HCT116 (cell line): Measurements from ENCODE around the gene OTULINL. TPM values are rescaled to one million over a fixed set of nuclear protein-coding genes. Genes with fewer than 3 reads are reported as not detected.

Source experiments
- ATAC-seq: fragments of 200-7000 bp; cut with Tn5 transposase; 2 replicates; pipeline ENCODE4 v1.9.1; 2020; ENCODE audit warnings: mild to moderate bottlenecking, moderate library complexity
- BruUV-seq: library from RNA; stranded (reverse); fragments of 400-500 nt; replicated peaks from 2 replicates; lab custom pipeline; 2021; lab: Mats Ljungman, UMichigan
- CTCF ChIA-PET: fragments of 300-600 bp; sonication (Branson Sonifier 250); formaldehyde crosslinking; loops from one replicate; lab custom pipeline; 2021; ENCODE audit warnings: antibody characterized with exemption; lab: Charles Lee
- POLR2A ChIA-PET: fragments of 300-600, 350-600 bp; sonication (Branson Sonifier 250); formaldehyde crosslinking; loops from one replicate; lab custom pipeline; 2021; ENCODE audit warnings: antibody characterized with exemption; lab: Charles Lee
- RAD21 ChIA-PET, 2 experiments: fragments of 300-600 bp; sonication (Branson Sonifier 250); formaldehyde crosslinking; loops; one replicate each; lab custom pipeline; 2023; ENCODE audit warnings: low total read pairs in 2 of 2; ENCODE audit not compliant: uncharacterized antibody in 2 of 2, unreplicated experiment in 2 of 2, low non-redundant PET in 1 of 2; lab: Charles Lee
- DNase-seq: peaks from one replicate; pipeline ENCODE4 v3.0.0-alpha.2; 2010; ENCODE audit warnings: low read depth, low spot score
- H2AFZ ChIP-seq: fragments of 200-600 bp; shearing (Covaris generic), sonication (generic); 2 replicates; pipeline ENCODE4 v1.6.1; 2017; ENCODE audit warnings: low read depth, mixed run types, mixed read lengths, antibody characterized with exemption, low read length; ENCODE audit not compliant: poor library complexity, severe bottlenecking
- H3K27ac ChIP-seq: 2 replicates; pipeline ENCODE4 v1.5.1; 2012; ENCODE audit warnings: low read depth, low read length
- H3K27me3 ChIP-seq: fragments of 200-600 bp; sonication (generic); 2 replicates; pipeline ENCODE4 v1.6.1; 2016; ENCODE audit warnings: mixed run types, low read length, mixed read lengths; ENCODE audit not compliant: insufficient read depth
- H3K36me3 ChIP-seq, 2 experiments: fragments of 200-500 bp in 1 of 2; fragments of 200-600 bp in 1 of 2; sonication (Bioruptor generic) in 1 of 2; sonication (generic) in 1 of 2; 2 replicates each; pipeline versions ENCODE4 v1.5.1 to v1.6.1; 2014 to 2016; ENCODE audit warnings: low read length in 2 of 2, inconsistent platforms in 1 of 2, mixed read lengths in 1 of 2, mixed run types in 1 of 2; ENCODE audit not compliant: insufficient read depth in 2 of 2, control insufficient read depth in 1 of 2
- H3K4me1 ChIP-seq, 2 experiments: fragments of 200-600 bp in 1 of 2; sonication (generic) in 1 of 2; 2 replicates each; pipeline versions ENCODE4 v1.5.1 to v1.6.1; 2012 to 2017; ENCODE audit warnings: low read length in 2 of 2, inconsistent platforms in 1 of 2, mild to moderate bottlenecking in 1 of 2, mixed read lengths in 1 of 2, mixed run types in 1 of 2, moderate library complexity in 1 of 2; ENCODE audit not compliant: insufficient read depth in 2 of 2, control insufficient read depth in 1 of 2
- H3K4me2 ChIP-seq: fragments of 200-600 bp; sonication (generic); 2 replicates; pipeline ENCODE4 v1.6.1; 2017; ENCODE audit warnings: mixed run types, low read length, mixed read lengths
- H3K4me3 ChIP-seq, 2 experiments: fragments of 200-600 bp in 1 of 2; sonication (generic) in 1 of 2; replicated peaks in 1 of 2; 2 replicates each; pipeline ENCODE4 v1.5.1; 2011 to 2016; ENCODE audit warnings: low read length in 2 of 2, control low read depth in 1 of 2, low read depth in 1 of 2, mild to moderate bottlenecking in 1 of 2, mixed read lengths in 1 of 2, mixed run types in 1 of 2
- H3K79me2 ChIP-seq: fragments of 200-600 bp; sonication (generic); 2 replicates; pipeline ENCODE4 v1.6.1; 2017; ENCODE audit warnings: mild to moderate bottlenecking, mixed run types, low read length, moderate library complexity, mixed read lengths; ENCODE audit not compliant: insufficient read depth
- H3K9ac ChIP-seq: fragments of 200-600 bp; sonication (generic); 2 replicates; pipeline ENCODE4 v1.6.1; 2016; ENCODE audit warnings: low read length, mixed read lengths
- H3K9me2 ChIP-seq: fragments of 200-600 bp; sonication (generic), shearing (Covaris generic); 2 replicates; pipeline ENCODE4 v1.6.1; 2017; ENCODE audit warnings: mixed run types, mild to moderate bottlenecking, moderate library complexity; ENCODE audit not compliant: insufficient read depth
- H3K9me3 ChIP-seq, 2 experiments: fragments of 200-500 bp in 1 of 2; fragments of 200-600 bp in 1 of 2; sonication (Bioruptor generic) in 1 of 2; sonication (generic) in 1 of 2; 2 replicates each; pipeline ENCODE4 v1.6.1; 2014 to 2017; ENCODE audit warnings: low read length in 2 of 2, mixed read lengths in 2 of 2, inconsistent platforms in 1 of 2, low read depth in 1 of 2, mild to moderate bottlenecking in 1 of 2, mixed run types in 1 of 2, moderate library complexity in 1 of 2; ENCODE audit not compliant: control insufficient read depth in 1 of 2, insufficient read depth in 1 of 2
- H4K20me1 ChIP-seq: fragments of 200-600 bp; sonication (generic), shearing (Covaris generic); 2 replicates; pipeline ENCODE4 v1.6.1; 2017; ENCODE audit warnings: mixed run types, mild to moderate bottlenecking, moderate library complexity; ENCODE audit not compliant: insufficient read depth
- CBX3 ChIP-seq: IDR thresholded peaks from 2 replicates; pipeline ENCODE4 v1.6.1; 2012; ENCODE audit warnings: low read depth
- CEBPB ChIP-seq: IDR thresholded peaks from 2 replicates; pipeline ENCODE4 v1.6.1; 2012; ENCODE audit warnings: low read depth
- EGR1 ChIP-seq: IDR thresholded peaks from 2 replicates; pipeline ENCODE4 v1.6.1; 2012; ENCODE audit warnings: low read depth
- ELF1 ChIP-seq: IDR thresholded peaks from 2 replicates; pipeline ENCODE4 v1.6.1; 2012; ENCODE audit warnings: low read depth, borderline replicate concordance
- EZH2 ChIP-seq: fragments of 200-600 bp; sonication (generic); IDR thresholded peaks from 2 replicates; pipeline ENCODE4 v1.6.1; 2017; ENCODE audit warnings: antibody characterized with exemption, mixed run types
- EZH2phosphoT487 ChIP-seq: fragments of 200-600 bp; IDR thresholded peaks from 2 replicates; pipeline ENCODE4 v1.6.1; 2018; ENCODE audit warnings: antibody characterized with exemption, borderline replicate concordance
- FOSL1 ChIP-seq: IDR thresholded peaks from 2 replicates; pipeline ENCODE4 v1.6.1; 2012; ENCODE audit warnings: low read depth
- JUND ChIP-seq: IDR thresholded peaks from 2 replicates; pipeline ENCODE4 v1.6.1; 2012
- RAD21 ChIP-seq: IDR thresholded peaks from 2 replicates; pipeline ENCODE4 v1.6.1; 2012; ENCODE audit warnings: low read depth, mild to moderate bottlenecking
- SIN3A ChIP-seq: IDR thresholded peaks from 2 replicates; pipeline ENCODE4 v1.6.1; 2012; ENCODE audit warnings: low read depth
- SP1 ChIP-seq: IDR thresholded peaks from 2 replicates; pipeline ENCODE4 v1.6.1; 2012; ENCODE audit warnings: low read depth
- SRF ChIP-seq: IDR thresholded peaks from 2 replicates; pipeline ENCODE4 v1.6.1; 2012; ENCODE audit warnings: low read depth
- YY1 ChIP-seq: IDR thresholded peaks from 2 replicates; pipeline ENCODE4 v1.6.1; 2011; ENCODE audit warnings: low read length, low read depth, moderate library complexity, mild to moderate bottlenecking; ENCODE audit not compliant: insufficient replicate concordance; ENCODE audit errors: extremely low read depth
- ZBTB33 ChIP-seq: IDR thresholded peaks from 2 replicates; pipeline ENCODE4 v1.6.1; 2011; ENCODE audit warnings: mild to moderate bottlenecking, low read length, moderate library complexity; ENCODE audit not compliant: insufficient replicate concordance; ENCODE audit errors: extremely low read depth
- ZNF274 ChIP-seq: fragments of 200-500 bp; sonication (Bioruptor generic); IDR thresholded peaks from 2 replicates; pipeline ENCODE4 v1.6.1; 2014; ENCODE audit warnings: mild to moderate bottlenecking, low read depth, low read length, inconsistent platforms
- intact Hi-C: fragments of 100-400 bp; cut with micrococcal nuclease; formaldehyde crosslinking; loops from 2 replicates; pipeline ENCODE4 v1.10.0; 2022
- total RNA-seq: library from RNA; stranded (reverse); gene quantifications from one replicate; pipeline ENCODE4 v1.2.1, GENCODE V29; 2021; ENCODE audit not compliant: unreplicated experiment

The OTULINL gene
- total RNA-seq, 1 experiment from 2014 or later, result 8.8 TPM

DNA sequence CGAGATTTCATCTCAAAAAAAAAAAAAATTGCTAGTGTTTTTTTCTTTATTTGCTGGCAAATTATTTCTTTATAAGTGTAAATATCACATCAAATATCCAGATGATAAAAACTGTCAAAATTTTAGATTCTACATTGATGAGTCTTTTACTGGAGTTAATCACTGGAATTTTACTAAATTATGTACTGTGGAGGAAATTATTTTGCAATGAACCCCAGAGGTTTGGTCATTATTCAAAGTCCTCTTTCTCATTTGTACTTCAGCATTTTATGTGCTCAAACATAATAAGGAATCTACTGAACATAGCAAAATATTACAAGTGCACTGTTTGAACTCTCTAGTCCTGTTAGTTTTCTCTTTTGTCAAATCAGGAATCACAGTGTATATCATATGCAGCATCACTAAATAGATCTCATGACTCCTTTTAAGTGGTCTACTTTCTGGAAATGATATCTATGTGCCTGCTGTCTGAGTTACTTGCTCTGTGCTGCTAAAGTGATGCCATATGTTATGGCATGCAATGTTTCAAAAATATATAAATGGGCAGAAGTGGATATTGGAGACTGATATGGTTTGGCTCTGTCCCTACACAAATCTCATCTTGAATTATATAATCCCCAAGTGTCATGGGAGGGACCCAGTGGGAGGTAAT lies 18.0 kb downstream of the OTULINL start:
- RAD21 ChIA-PET, result no interaction called here
- POLR2A ChIA-PET, result no interaction called here
- Histone ChIP-seq H3K79me2 (no peaks in the 10 kb centered on the region), H3K27ac (no peak overlapping the region), H3K4me2 (no peak overlapping the region), H4K20me1 (no peaks in the 10 kb centered on the region), H3K9me2 (no peaks in the 10 kb centered on the region), H3K36me3 (no peaks in the 10 kb centered on the region), H3K4me3 (no peak overlapping the region), H2AFZ (no peak overlapping the region), H3K4me1 (no peaks in the 10 kb centered on the region), H3K9ac (no peak overlapping the region), H3K9me3 (no peaks in the 10 kb centered on the region), H3K27me3 (no peaks in the 10 kb centered on the region)
- ATAC-seq, result no peak
- CTCF ChIA-PET, result interaction anchor here (1.3 kb wide), 1 partner anchor 49 kb away, joined by 3 read pairs; no protein-coding TSS in a partner anchor
- no peak for TF ChIP-seq EZH2
- TF ChIP-seq SRF, result no peak
- TF ChIP-seq RAD21, result no peak
- no peak for TF ChIP-seq CBX3
- TF ChIP-seq EGR1, result no peak
- TF ChIP-seq EZH2phosphoT487, result no peak
- no peak for TF ChIP-seq YY1
- no peak for TF ChIP-seq SIN3A
- TF ChIP-seq SP1, result no peak
- TF ChIP-seq CEBPB, result no peak
- TF ChIP-seq ELF1, result no peak
- no peak for TF ChIP-seq ZNF274
- TF ChIP-seq FOSL1, result no peak
- TF ChIP-seq ZBTB33, result no peak
- TF ChIP-seq JUND, result no peak
- intact Hi-C loops, result no loop called here
- BruUV-seq, result no TSS peak
- DNase-seq, result no peak
